ENCODE measurements around the gene BCAP29.

Gene BCAP29

GRCh38 chr7:107627002-107627401, 47.0 kb downstream of the BCAP29 start:
- no peak for TF ChIP-seq GATA2 (IDR thresholded peaks at IDR 0.05; ENCODE audit: low read depth, low read length)
- TF ChIP-seq GATA3 (IDR thresholded peaks at IDR 0.05; ENCODE audit: low read depth, low read length) = no peak

- TF ChIP-seq GATA2 (IDR thresholded peaks at IDR 0.05; ENCODE audit: low read depth, low read length) = no peak
- TF ChIP-seq GATA3 (IDR thresholded peaks at IDR 0.05; ENCODE audit: low read depth, low read length) = no peak
Observed at GRCh38 chr7:107628461-107629064, 48.5 kb downstream of the BCAP29 start.

- no peak for TF ChIP-seq GATA3 (IDR thresholded peaks at IDR 0.05; ENCODE audit: low read depth, low read length)
- no peak for TF ChIP-seq GATA2 (IDR thresholded peaks at IDR 0.05; ENCODE audit: low read depth, low read length)
Observed at GRCh38 chr7:107630342-107630741, 50.3 kb downstream of the BCAP29 start.

GRCh38 chr7:107631588-107632491, 51.8 kb downstream of the BCAP29 start:
- TF ChIP-seq GATA2 (IDR thresholded peaks at IDR 0.05; ENCODE audit: low read depth, low read length) (no peak), GATA3 (IDR thresholded peaks at IDR 0.05; ENCODE audit: low read depth, low read length) (no peak)

- TF ChIP-seq GATA3 (IDR thresholded peaks at IDR 0.05; ENCODE audit: low read depth, low read length) = no peak
- no peak for TF ChIP-seq GATA2 (IDR thresholded peaks at IDR 0.05; ENCODE audit: low read depth, low read length)
Observed at GRCh38 chr7:107632492-107632865, 52.4 kb downstream of the BCAP29 start.

- TF ChIP-seq GATA3 (IDR thresholded peaks at IDR 0.05; ENCODE audit: low read depth, low read length) (no peak), GATA2 (IDR thresholded peaks at IDR 0.05; ENCODE audit: low read depth, low read length) (no peak)
Observed at GRCh38 chr7:107638594-107638993, 58.5 kb downstream of the BCAP29 start.

GRCh38 chr7:107641676-107642075, 61.6 kb downstream of the BCAP29 start:
- no peak for TF ChIP-seq GATA3 (IDR thresholded peaks at IDR 0.05; ENCODE audit: low read depth, low read length)
- TF ChIP-seq GATA2 (IDR thresholded peaks at IDR 0.05; ENCODE audit: low read depth, low read length) = no peak

GRCh38 chr7:107642501-107642900, 62.5 kb downstream of the BCAP29 start:
- TF ChIP-seq GATA2 (IDR thresholded peaks at IDR 0.05; ENCODE audit: low read depth, low read length) = no peak
- no peak for TF ChIP-seq GATA3 (IDR thresholded peaks at IDR 0.05; ENCODE audit: low read depth, low read length)

GRCh38 chr7:107643407-107643806, 63.4 kb downstream of the BCAP29 start:
- TF ChIP-seq GATA2 (IDR thresholded peaks at IDR 0.05; ENCODE audit: low read depth, low read length) (no peak), GATA3 (IDR thresholded peaks at IDR 0.05; ENCODE audit: low read depth, low read length) (no peak)

- TF ChIP-seq GATA3 (IDR thresholded peaks at IDR 0.05; ENCODE audit: low read depth, low read length) (no peak), GATA2 (IDR thresholded peaks at IDR 0.05; ENCODE audit: low read depth, low read length) (no peak)
Observed at GRCh38 chr7:107643938-107644308, 63.9 kb downstream of the BCAP29 start.

- TF ChIP-seq GATA3 (IDR thresholded peaks at IDR 0.05; ENCODE audit: low read depth, low read length) (no peak), GATA2 (IDR thresholded peaks at IDR 0.05; ENCODE audit: low read depth, low read length) (no peak)
Observed at GRCh38 chr7:107644309-107644974, 64.4 kb downstream of the BCAP29 start.

- TF ChIP-seq GATA2 (IDR thresholded peaks at IDR 0.05; ENCODE audit: low read depth, low read length) = no peak
- TF ChIP-seq GATA3 (IDR thresholded peaks at IDR 0.05; ENCODE audit: low read depth, low read length) = no peak
Observed at GRCh38 chr7:107652642-107653041, 72.6 kb downstream of the BCAP29 start.

GRCh38 chr7:107658467-107658866, 78.4 kb downstream of the BCAP29 start:
- TF ChIP-seq GATA3 (IDR thresholded peaks at IDR 0.05; ENCODE audit: low read depth, low read length) (no peak), GATA2 (IDR thresholded peaks at IDR 0.05; ENCODE audit: low read depth, low read length) (no peak)

GRCh38 chr7:107659666-107660065, 79.6 kb downstream of the BCAP29 start:
- TF ChIP-seq GATA2 (IDR thresholded peaks at IDR 0.05; ENCODE audit: low read depth, low read length) (no peak), GATA3 (IDR thresholded peaks at IDR 0.05; ENCODE audit: low read depth, low read length) (no peak)
